PC-3 (cell line): ENCODE results near the gene GRAMD2A.

Experiments used
- EZH2 ChIP-seq: fragments of 300-600 bp; sonication (generic); IDR thresholded peaks from one replicate; pipeline ENCODE4 v1.6.1; 2017; ENCODE audit warnings: antibody characterized with exemption, mild to moderate bottlenecking, low read length; ENCODE audit not compliant: unreplicated experiment
- EZH2phosphoT487 ChIP-seq: fragments of 300-600 bp; sonication (generic); IDR thresholded peaks from 2 replicates; pipeline ENCODE4 v1.6.1; 2018; ENCODE audit warnings: mild to moderate bottlenecking, antibody characterized with exemption, low read length, borderline replicate concordance
- TF ChIP-seq, protein P1 (sequence below): fragments of 300-600 bp; sonication (generic); conservative IDR thresholded peaks from 2 replicates; pipeline ENCODE4 v1.5.1; 2017; ENCODE audit warnings: antibody characterized with exemption, low read depth, mild to moderate bottlenecking, low read length

DNA sequence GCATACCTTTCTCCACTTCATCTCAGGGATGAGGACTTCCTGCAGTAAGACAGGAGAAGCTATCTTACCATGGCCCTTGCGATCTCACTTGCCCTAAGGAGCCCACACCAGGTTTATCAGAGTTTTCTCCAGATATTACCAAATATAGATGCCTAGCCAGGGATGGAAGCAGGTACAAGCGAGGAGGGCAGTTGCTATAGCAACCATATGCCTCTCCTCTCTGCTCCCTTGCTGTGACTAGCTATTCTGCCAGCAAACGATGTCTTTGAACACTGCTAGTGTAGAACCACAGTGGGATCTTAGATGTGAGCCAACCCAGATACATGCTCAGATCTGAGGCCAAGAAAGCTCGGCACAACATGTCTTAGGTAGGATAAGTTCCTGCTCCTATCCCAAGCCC lies 33.9 kb downstream of the GRAMD2A start:
- TF ChIP-seq, protein P1, sequence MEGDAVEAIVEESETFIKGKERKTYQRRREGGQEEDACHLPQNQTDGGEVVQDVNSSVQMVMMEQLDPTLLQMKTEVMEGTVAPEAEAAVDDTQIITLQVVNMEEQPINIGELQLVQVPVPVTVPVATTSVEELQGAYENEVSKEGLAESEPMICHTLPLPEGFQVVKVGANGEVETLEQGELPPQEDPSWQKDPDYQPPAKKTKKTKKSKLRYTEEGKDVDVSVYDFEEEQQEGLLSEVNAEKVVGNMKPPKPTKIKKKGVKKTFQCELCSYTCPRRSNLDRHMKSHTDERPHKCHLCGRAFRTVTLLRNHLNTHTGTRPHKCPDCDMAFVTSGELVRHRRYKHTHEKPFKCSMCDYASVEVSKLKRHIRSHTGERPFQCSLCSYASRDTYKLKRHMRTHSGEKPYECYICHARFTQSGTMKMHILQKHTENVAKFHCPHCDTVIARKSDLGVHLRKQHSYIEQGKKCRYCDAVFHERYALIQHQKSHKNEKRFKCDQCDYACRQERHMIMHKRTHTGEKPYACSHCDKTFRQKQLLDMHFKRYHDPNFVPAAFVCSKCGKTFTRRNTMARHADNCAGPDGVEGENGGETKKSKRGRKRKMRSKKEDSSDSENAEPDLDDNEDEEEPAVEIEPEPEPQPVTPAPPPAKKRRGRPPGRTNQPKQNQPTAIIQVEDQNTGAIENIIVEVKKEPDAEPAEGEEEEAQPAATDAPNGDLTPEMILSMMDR: no peak
- TF ChIP-seq EZH2phosphoT487 (no peak), EZH2 (no peak)
